GM21447 (cell line): ENCODE results near the gene CCDC102A.

Experiments
- ATAC-seq: cut with Tn5 transposase; IDR thresholded peaks from one replicate; pipeline ENCODE4 v1.9.1; 2021; ENCODE audit not compliant: unreplicated experiment

CCDC102A gene

GRCh38 chr16:57525761-57526160 lies 10.6 kb downstream of the CCDC102A start:
- ATAC-seq = no peak

DNA sequence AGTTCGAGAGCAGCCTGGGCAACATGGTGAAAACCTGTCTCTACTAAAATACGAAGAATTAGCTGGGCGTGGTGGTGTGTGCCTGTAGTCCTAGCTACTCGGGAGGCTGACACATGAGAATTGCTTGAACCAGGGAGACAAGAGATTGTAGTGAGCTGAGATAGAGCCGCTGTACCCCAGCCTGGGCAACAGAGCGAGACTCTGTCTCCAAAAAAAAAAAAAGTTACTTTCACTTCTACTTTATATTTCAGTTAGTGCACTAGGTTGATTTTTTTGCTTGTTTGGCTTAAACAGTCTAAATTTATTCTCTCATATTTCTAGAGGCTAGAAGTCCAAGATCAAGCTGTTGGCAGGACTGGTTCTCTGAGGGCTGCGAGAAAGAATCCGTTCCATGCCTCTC lies 13.4 kb downstream of the CCDC102A start:
- ATAC-seq = no peak

DNA sequence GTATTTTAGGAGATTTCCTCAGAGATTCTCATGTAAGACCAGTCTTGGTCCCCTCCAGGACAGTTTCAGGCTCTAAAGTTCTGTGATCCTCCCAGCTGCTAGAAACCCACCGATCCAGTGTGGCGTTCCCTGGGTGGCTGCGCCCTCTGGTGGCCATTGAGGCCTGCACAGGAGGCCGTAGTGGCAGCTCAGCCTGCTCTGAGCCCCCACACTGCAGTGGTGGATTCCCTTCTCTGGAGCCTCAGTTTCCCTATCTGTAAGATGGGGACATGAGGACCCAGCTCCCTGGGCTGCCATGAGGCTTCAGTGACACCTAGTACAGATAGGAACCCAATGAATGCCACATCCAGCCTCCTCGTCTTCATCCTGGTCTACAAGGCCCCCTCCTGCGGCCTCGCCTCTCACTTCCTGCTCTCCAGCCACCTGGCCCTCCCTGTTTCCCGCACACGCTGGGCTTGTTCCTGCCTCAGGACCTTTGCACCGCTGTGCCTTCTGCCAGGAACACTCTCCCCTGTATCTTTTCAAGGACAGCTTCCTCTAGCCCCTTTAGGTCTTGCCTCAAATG lies 16.5 kb downstream of the CCDC102A start:
- peak; percentile 68 for ATAC-seq

DNA sequence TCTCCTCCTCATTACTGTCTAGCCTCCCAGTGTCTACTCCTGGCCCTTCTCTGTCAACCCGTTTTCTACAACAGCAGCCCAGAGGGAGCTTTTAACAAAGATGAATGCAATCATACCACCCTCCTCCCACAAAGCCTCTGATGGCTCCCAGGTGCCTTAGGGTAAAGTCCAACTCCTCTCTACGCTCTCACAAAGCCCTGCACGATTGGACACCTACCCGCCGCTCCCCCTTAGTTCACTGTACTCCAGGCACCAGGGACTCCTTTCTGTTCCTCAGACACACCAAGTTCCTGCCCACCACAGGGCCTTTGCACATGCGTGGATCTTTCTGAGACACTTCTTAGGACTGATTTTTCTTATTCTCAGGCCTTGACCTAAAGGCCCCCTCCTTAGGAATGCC lies 17.4 kb downstream of the CCDC102A start:
- ATAC-seq = no peak

DNA sequence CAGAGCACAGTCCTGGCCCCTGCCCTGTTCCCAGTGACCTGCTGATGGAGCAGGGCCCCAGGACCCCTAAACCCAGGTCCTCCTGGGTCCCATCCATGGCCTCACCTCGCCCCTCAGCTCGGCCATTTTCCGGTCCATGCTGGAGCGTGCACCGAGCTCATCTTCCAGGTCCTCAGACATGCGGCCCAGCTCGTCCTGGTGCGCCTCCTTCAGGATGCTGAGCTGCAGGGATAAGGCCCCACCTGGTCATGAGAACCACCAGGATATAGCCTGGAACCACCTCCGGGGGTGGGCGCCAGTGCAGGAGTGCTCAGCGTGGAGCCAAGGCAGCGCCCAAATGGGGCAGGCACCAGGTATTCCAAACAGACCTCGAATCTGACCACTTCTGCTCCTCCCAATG lies 17.9 kb downstream of the CCDC102A start:
- ATAC-seq = no peak

GRCh38 chr16:57517397-57518367 lies 18.7 kb downstream of the CCDC102A start:
- no peak for ATAC-seq

DNA sequence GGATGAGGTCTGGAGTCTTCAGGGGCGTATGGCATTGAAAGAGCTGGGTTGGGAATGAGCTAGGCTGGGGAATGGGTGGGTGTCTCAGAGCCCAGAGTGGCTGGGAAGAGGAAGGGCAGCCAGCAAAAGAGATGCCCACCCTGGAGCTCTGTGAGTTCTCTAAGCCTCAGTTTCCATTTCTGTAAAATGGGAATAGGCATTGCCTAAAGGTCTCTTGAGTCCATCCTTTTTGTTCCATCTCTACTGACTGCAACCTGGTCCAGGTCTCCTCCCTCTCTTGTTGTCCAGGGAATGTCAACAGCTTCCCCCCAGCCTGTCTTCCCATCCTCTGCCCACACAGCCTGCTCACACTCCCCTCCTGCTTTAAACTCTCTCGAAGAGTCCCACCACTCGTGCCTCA lies 19.6 kb downstream of the CCDC102A start:
- ATAC-seq = no peak

DNA sequence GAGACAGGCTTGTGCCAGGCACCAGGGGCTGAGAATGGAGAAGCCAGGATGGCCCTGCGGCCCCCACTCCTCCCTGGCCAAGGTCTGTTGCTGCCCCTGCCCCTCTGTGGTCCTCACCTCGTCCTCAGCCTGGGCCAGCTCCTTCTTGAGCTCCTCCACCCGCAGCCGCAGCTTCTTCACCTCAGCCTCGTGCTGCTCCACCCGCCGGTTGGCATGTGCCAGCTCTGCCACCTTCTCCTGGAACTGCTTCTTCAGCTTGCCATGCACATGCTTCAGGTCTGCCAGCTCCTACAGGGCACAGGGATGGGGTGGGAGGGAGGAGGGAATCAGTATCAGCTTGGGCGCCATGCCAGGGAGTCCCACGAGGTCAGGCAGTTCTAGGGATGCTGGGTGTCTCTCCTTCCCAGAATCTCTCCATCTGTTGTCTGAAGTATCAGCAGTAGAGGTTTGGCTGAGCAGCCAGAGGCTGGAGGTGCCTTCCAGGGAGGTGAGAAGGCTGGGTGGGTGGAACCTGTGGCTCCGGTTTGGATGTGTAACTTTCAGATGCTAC lies 20.1 kb downstream of the CCDC102A start:
- no peak for ATAC-seq

GRCh38 chr16:57514791-57515600 lies 21.4 kb downstream of the CCDC102A start:
- ATAC-seq = no peak

- no peak for ATAC-seq
These were observed 22.0 kb downstream of the CCDC102A start for GRCh38 chr16:57514371-57514770.

DNA sequence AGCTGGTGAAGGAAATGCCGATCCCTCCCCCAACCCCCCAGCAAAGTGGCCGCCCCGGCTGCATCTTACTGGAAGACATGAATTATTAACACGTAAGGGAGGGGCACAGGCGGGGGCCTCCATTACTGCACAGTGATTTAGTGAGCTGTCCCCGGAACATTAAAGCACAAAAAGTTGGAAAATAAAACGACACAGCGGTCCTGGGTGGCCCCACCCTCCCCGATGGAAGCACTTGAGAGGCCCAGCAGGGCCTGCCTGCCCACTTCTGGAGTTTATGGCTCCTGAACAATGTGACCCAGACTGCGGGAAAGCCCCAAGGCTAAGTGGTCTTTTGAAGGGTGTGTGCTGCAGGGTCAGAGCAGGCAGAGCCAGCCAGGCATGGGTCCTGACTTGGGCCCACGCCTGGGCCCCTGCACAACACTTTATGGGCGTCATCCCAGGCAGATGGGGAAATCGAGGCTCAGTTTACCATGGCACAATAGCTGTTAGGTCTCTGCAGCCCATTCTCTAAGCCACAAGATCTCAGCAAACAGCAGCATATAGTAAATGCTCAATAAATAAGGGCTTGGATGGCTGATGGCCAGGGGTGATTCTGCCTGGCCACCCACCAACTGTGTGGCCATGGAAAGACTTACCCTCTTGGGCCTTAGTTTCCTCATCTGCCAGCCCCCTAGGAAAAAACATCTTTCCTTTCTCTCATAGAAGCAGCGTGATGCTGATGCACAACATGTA lies 22.8 kb downstream of the CCDC102A start:
- no peak for ATAC-seq

DNA sequence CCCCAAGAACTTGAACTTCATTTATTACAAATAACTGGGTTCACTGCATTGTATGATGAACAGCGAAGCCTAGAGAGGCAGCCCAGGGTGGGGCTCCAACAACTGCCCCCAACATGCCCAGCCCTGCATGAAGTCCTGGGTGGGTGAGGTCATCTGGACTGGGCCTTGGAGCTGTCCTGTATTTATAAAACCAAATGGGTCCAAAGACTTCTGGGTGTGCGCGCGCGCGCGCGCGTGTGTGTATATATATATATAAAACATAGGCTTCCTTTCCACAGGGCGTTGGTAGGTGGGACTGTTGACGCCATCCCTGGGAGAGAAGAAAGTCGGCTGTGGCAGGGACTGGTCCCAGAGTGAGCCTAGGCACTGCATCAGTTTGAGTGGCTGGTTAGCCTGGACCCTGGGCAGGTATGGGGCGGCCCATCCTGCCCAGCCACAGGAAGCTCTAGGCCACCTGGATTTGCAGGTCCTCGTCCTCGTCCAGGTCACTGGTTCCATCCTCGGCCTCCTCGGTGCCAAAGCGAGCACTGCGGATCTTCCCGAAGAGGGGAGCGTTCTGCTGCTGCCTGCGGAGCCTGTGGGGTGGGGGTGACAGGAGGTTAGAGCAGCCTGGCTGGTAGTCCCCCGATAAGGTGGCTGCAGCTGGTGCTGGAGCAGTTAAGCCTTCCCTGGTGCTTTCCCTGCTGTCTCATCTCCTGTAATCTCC lies 23.9 kb downstream of the CCDC102A start:
- ATAC-seq = no peak

DNA sequence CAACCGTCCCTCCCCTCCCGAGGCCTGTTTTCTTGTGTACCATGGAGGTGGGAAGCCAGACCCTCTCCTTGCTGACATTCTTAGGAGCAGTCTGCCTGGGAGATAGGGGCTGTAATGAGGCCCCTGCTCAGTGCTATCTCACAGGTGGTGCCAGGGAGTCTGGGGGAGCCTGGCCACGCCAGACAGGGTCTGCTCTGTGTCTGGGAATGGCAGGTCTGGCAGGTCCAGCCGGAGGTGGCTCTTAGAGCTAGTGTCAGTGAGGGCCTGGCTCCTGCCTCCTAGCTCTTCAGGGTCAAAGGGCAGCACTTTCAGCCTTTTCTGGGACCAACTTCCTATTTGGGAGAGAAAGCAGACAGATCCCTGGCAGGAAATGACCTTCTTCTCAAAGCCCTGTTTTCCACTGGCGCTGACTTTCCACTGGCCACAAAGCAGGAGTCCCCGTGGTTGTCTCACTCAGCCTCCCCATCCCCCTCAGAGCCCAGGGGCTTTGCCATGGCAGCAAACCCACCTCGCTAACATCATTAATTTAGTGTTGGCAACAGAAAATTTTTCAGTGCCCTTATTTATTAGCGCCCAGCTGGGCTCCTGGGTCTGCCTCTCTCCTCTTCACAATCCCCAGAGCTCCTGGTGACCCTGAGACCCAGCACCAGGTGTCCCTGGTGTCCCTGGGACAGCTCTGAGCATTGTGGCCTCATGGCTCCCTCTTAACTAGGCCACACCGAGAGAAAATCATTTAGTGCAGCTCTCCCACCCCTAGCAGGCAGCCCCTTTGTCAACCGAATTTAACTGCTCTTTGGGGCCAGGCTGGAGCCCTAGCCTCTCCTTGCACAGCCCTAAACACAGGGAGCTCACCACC lies 26.1 kb downstream of the CCDC102A start:
- no peak for ATAC-seq

DNA sequence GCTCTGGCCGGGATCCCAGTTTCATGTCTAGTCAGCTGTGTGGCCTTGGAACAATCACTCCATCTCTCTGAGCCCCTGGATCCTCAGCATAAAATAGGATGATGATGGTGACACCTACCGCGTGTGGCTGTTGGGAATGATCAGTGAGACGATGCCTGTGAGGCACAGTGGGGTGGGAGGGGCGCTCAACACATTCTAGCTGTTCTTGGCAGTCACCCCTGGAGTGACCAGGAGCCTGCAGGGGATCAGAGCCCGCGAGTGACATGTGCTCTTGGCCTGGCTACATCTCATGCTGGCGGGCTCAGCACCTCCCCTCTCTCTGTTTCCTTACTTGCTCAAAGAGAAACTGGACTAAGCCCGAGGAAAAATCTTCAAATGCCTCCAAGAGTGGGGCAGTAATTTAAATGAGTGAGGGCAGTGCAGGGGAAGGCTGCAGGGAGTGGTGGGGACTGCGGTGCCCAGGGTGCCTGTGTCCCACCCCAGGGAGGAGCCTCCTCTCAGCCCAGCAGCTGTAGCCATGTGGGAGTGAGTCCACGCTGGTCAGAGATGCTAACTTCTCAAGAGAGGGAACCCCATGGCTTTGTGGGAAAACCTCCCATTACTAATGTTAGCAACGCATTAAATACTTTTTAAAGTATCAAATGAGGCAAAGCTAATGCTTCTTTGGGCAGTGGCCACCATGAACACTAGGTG lies 27.0 kb downstream of the CCDC102A start:
- ATAC-seq = no peak

DNA sequence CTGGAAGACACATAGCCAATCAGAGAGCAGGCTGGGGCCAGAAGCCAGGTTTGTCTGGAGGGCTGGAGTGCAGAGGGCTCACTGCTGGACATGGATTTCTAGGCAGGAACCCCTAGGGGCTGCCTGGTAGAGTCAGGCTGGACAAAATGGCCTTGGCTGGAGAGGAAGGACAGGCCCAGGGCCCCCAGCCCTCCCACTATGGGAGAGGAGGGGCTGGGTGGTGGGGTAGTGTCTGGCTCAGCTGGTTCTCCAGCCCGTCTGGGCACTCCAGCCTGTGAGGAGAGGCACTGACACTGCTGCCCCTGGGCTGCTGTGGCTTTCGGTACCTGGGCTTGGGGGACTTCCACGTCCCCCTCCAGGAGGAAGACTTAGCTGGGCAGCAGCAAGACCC lies 28.3 kb downstream of the CCDC102A start:
- ATAC-seq = no peak

DNA sequence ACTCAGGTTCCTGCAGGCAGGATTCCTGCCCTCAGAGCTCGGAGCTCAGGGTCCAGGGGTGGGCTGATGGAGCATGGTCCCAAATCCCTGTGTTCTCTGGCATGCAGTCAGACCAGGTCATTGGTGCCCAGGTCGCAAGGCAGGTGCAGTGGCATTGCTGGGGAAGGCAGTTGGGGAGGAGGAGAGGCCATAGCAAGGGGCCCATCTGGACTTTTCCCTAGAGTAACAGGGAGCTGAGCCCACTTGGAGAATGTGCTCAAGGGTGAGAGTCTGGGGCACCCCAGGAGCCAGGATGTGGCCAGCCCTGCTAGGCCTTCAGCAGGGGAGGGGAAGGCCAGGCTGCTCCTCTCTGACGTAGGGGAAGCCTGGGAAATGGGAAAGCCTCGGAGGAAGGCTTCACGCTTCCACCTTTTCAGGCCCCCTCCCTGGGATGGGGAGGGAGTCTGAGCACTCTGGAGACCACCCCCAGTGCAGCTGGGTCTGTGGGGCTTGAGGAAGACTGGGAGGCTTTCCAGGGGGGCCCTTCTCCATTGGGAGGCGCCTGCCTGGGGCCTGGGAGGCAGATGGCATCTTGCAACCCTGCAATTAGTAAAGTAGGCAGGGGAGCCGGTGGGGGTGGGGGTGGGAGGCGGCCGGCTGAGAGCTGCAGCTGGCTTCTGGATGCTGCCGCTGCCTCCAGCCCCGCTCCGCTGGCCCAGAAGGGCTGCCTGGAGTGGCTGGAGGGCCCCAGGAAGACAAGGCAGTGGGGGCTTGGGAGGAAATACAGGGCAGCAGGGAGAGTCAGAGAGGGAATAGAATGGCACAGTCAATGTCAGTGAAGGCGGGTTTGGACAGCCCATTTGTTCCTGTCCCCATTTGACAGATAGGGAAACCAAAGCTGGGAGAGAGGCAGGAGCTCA lies 29.0 kb downstream of the CCDC102A start:
- ATAC-seq = no peak

- no peak for ATAC-seq
These were observed 31.2 kb downstream of the CCDC102A start for GRCh38 chr16:57505169-57505568.

GRCh38 chr16:57504491-57504890 lies 31.9 kb downstream of the CCDC102A start:
- no peak for ATAC-seq
